GM19193 (cell line): ENCODE measurements around the gene PPM1H.

Experiments used
- POLR2A ChIP-seq: IDR thresholded peaks from 4 replicates; pipeline ENCODE4 v1.6.1; 2011; ENCODE audit not compliant: insufficient read depth, insufficient read length; ENCODE audit errors: extremely low read depth

PPM1H gene

GRCh38 chr12:62934799-62935674, at the start of gene PPM1H:
TSS of gene PPM1H (minus strand) at chr12:62935150. CDS start at chr12:62934736, 414 bp downstream.
- no peak for TF ChIP-seq POLR2A

GRCh38 chr12:62983594-62983993, 48.6 kb upstream of the PPM1H start:
- no peak for TF ChIP-seq POLR2A

- no peak for TF ChIP-seq POLR2A
Measured at GRCh38 chr12:62978768-62979167, 43.8 kb upstream of the PPM1H start.

GRCh38 chr12:62977883-62978282, 42.9 kb upstream of the PPM1H start:
- no peak for TF ChIP-seq POLR2A

- no peak for TF ChIP-seq POLR2A
Measured at GRCh38 chr12:62977418-62977817, 42.5 kb upstream of the PPM1H start.

GRCh38 chr12:62976110-62976662, 41.2 kb upstream of the PPM1H start:
- no peak for TF ChIP-seq POLR2A

- TF ChIP-seq POLR2A = no peak
Measured at GRCh38 chr12:62971769-62972525, 37.0 kb upstream of the PPM1H start.

- TF ChIP-seq POLR2A = no peak
Measured at GRCh38 chr12:62969695-62970094, 34.7 kb upstream of the PPM1H start.

- TF ChIP-seq POLR2A = no peak
Measured at GRCh38 chr12:62967701-62968100, 32.8 kb upstream of the PPM1H start.

- no peak for TF ChIP-seq POLR2A
Measured at GRCh38 chr12:62966990-62967506, 32.1 kb upstream of the PPM1H start.

GRCh38 chr12:62963486-62964041, 28.6 kb upstream of the PPM1H start:
- TF ChIP-seq POLR2A = no peak

- no peak for TF ChIP-seq POLR2A
Measured at GRCh38 chr12:62960324-62960723, 25.4 kb upstream of the PPM1H start.

- no peak for TF ChIP-seq POLR2A
Measured at GRCh38 chr12:62959745-62960144, 24.8 kb upstream of the PPM1H start.

- no peak for TF ChIP-seq POLR2A
Measured at GRCh38 chr12:62957233-62957953, 22.4 kb upstream of the PPM1H start.
